Erythroblast (primary cell): ENCODE measurements around the gene MTG2.

Experiments
- GATA1 ChIP-seq: IDR thresholded peaks from 2 replicates; pipeline ENCODE4 v1.6.1; 2011; ENCODE audit warnings: low read depth, mild to moderate bottlenecking, control low read depth, low read length, moderate library complexity
- POLR2A ChIP-seq: IDR thresholded peaks from 2 replicates; pipeline ENCODE4 v1.6.1; 2011; ENCODE audit warnings: mild to moderate bottlenecking, low read length

- no peak for TF ChIP-seq POLR2A
- no peak for TF ChIP-seq GATA1
Observed at GRCh38 chr20:62205618-62206387, 23.0 kb downstream of the MTG2 start.
